HEK293T (cell line): ENCODE data around the gene CHAT.

Source experiments
- CTCF ChIA-PET: fragments of 350-600 bp; formaldehyde crosslinking; extraction: SDS; loops from one replicate; lab custom pipeline; 2021; ENCODE audit warnings: antibody characterized with exemption, inconsistent platforms; lab: Yijun Ruan, JAX
- POLR2A ChIA-PET: fragments of 350-600 bp; formaldehyde crosslinking; extraction: SDS; loops from one replicate; lab custom pipeline; 2020; ENCODE audit warnings: antibody characterized with exemption, inconsistent platforms; lab: Yijun Ruan, JAX
- DNase-seq: peaks from one replicate; pipeline ENCODE4 v3.0.0; 2012; ENCODE audit warnings: mixed read lengths; ENCODE audit errors: extremely low spot score
- ARNT ChIP-seq: fragments of 450-650 bp; IDR thresholded peaks from 2 replicates; pipeline ENCODE4 v1.6.1; 2017; ENCODE audit warnings: mild to moderate bottlenecking
- BHLHE40 ChIP-seq: fragments of 450-650 bp; IDR thresholded peaks from 2 replicates; pipeline ENCODE4 v1.6.1; 2016; ENCODE audit warnings: mild to moderate bottlenecking, moderate library complexity, borderline replicate concordance
- CTBP1 ChIP-seq: fragments of 450-650 bp; IDR thresholded peaks from 2 replicates; pipeline ENCODE4 v1.6.1; 2016; ENCODE audit warnings: borderline replicate concordance
- ELF4 ChIP-seq: fragments of 450-650 bp; IDR thresholded peaks from 2 replicates; pipeline ENCODE4 v1.6.1; 2017; ENCODE audit warnings: antibody characterized with exemption
- FOXA1 ChIP-seq: fragments of 450-650 bp; IDR thresholded peaks from 2 replicates; pipeline ENCODE4 v1.6.1; 2016; ENCODE audit warnings: mild to moderate bottlenecking
- FOXK2 ChIP-seq: fragments of 450-650 bp; IDR thresholded peaks from 2 replicates; pipeline ENCODE4 v1.6.1; 2016; ENCODE audit warnings: mild to moderate bottlenecking
- FOXM1 ChIP-seq: fragments of 450-650 bp; IDR thresholded peaks from 2 replicates; pipeline ENCODE4 v1.6.1; 2017; ENCODE audit warnings: mild to moderate bottlenecking, borderline replicate concordance
- HDGF ChIP-seq: fragments of 450-650 bp; IDR thresholded peaks from 2 replicates; pipeline ENCODE4 v1.6.1; 2017; ENCODE audit warnings: antibody characterized with exemption, borderline replicate concordance
- L3MBTL2 ChIP-seq: fragments of 450-650 bp; conservative IDR thresholded peaks from 2 replicates; pipeline ENCODE4 v1.6.1; 2016; ENCODE audit warnings: mild to moderate bottlenecking
- LEF1 ChIP-seq: fragments of 450-650 bp; IDR thresholded peaks from 2 replicates; pipeline ENCODE4 v1.6.1; 2017; ENCODE audit warnings: mild to moderate bottlenecking, borderline replicate concordance
- NFRKB ChIP-seq: fragments of 450-650 bp; IDR thresholded peaks from 2 replicates; pipeline ENCODE4 v1.6.1; 2016; ENCODE audit warnings: mild to moderate bottlenecking, moderate library complexity
- PKNOX1 ChIP-seq: fragments of 450-650 bp; IDR thresholded peaks from 2 replicates; pipeline ENCODE4 v1.6.1; 2016
- SP1 ChIP-seq: fragments of 450-650 bp; IDR thresholded peaks from 2 replicates; pipeline ENCODE4 v1.6.1; 2017
- SUZ12 ChIP-seq: fragments of 450-650 bp; IDR thresholded peaks from 2 replicates; pipeline ENCODE4 v1.6.1; 2016; ENCODE audit warnings: mild to moderate bottlenecking
- TARDBP ChIP-seq: fragments of 450-650 bp; IDR thresholded peaks from 2 replicates; pipeline ENCODE4 v1.6.1; 2016
- ZNF384 ChIP-seq: fragments of 450-650 bp; IDR thresholded peaks from 2 replicates; pipeline ENCODE4 v1.6.1; 2016

CHAT gene

GRCh38 chr10:49610114-49610457 is 3.8 kb upstream of the CHAT start, which contains the start of gene SLC18A3:
SLC18A3 (plus strand) TSS chr10:49610310; CDS start chr10:49610741, 431 bp downstream.
- ChIA-PET POLR2A (no interaction called here), CTCF (no interaction called here)
- peak; percentile 26 for DNase-seq
- TF ChIP-seq FOXA1 (no peak), ZNF384 (no peak), FOXK2 (no peak), SUZ12 (no peak), HDGF (no peak), BHLHE40 (no peak), L3MBTL2 (no peak), TARDBP (no peak), PKNOX1 (no peak), FOXM1 (no peak)

GRCh38 chr10:49610458-49611165 is 3.2 kb upstream of the CHAT start:
- TF ChIP-seq SP1 (no peak), L3MBTL2 (no peak), SUZ12 (no peak), ZNF384 (no peak), FOXK2 (no peak), FOXA1 (no peak), ARNT (no peak), NFRKB (no peak), TARDBP (no peak), ELF4 (no peak), FOXM1 (no peak), LEF1 (no peak)
- DNase-seq, result peak; percentile 22
- POLR2A ChIA-PET, result no interaction called here
- CTCF ChIA-PET, result no interaction called here

- TF ChIP-seq SUZ12 (no peak), CTBP1 (no peak), ELF4 (no peak), TARDBP (no peak), PKNOX1 (no peak), LEF1 (no peak), BHLHE40 (no peak), L3MBTL2 (no peak)
- ChIA-PET POLR2A (no interaction called here), CTCF (no interaction called here)
- DNase-seq, result no peak
Measured at GRCh38 chr10:49611166-49611815, 2.5 kb upstream of the CHAT start.

GRCh38 chr10:49611816-49612512 is 1.9 kb upstream of the CHAT start:
- DNase-seq, result no peak
- ChIA-PET CTCF (no interaction called here), POLR2A (no interaction called here)
- TF ChIP-seq SUZ12, result no peak
- TF ChIP-seq FOXK2, result no peak
- TF ChIP-seq L3MBTL2, result no peak
- TF ChIP-seq NFRKB, result no peak
- TF ChIP-seq ARNT, result no peak
- TF ChIP-seq ELF4, result no peak
- TF ChIP-seq FOXM1, result no peak
- no peak for TF ChIP-seq HDGF
- TF ChIP-seq BHLHE40, result no peak
- no peak for TF ChIP-seq CTBP1
- no peak for TF ChIP-seq SP1
- no peak for TF ChIP-seq LEF1
- no peak for TF ChIP-seq TARDBP
- TF ChIP-seq PKNOX1, result no peak
- TF ChIP-seq ZNF384, result no peak
- no peak for TF ChIP-seq FOXA1

GRCh38 chr10:49612513-49613164 is 1.2 kb upstream of the CHAT start:
- ChIA-PET POLR2A (no interaction called here), CTCF (no interaction called here)
- peak; percentile 49 for DNase-seq
- no peak for TF ChIP-seq L3MBTL2
- no peak for TF ChIP-seq LEF1
- no peak for TF ChIP-seq FOXA1
- no peak for TF ChIP-seq TARDBP
- TF ChIP-seq NFRKB, result no peak
- no peak for TF ChIP-seq HDGF
- TF ChIP-seq SUZ12, result no peak
- no peak for TF ChIP-seq ZNF384
